K562 (cell line): ENCODE results near the gene ARL6IP4. TPM values are rescaled to one million over a fixed set of nuclear protein-coding genes. Genes with fewer than 3 reads are reported as not detected.

ENCODE experiments used
- MGA ChIP-seq: fragments of 450-650 bp; IDR thresholded peaks from 2 replicates; pipeline ENCODE4 v1.6.1; 2016; ENCODE audit warnings: mild to moderate bottlenecking, moderate library complexity
- MNT ChIP-seq, 2 experiments: fragments of 450-650 bp; conservative IDR thresholded peaks; 2 replicates each; pipeline ENCODE4 v1.6.1; 2017; ENCODE audit warnings: mild to moderate bottlenecking in 2 of 2, moderate library complexity in 2 of 2
- POLR2H ChIP-seq: IDR thresholded peaks from 2 replicates; pipeline ENCODE4 v1.6.1; 2016; ENCODE audit warnings: missing genetic modification characterization, low read depth, mild to moderate bottlenecking, control low read depth, missing compliant biosample characterization, moderate library complexity
- polyA plus RNA-seq, 8 experiments: library from polyadenylated mRNA; depleted of rRNA in 4 of 8; stranded (reverse) in 5 of 8; unstranded in 3 of 8; fragments of >200 nt; fragmentation: Nextera tagmentation in 2 of 8; fragmentation: Illumina TruSeq in 1 of 8; extraction: Ambion mirVana in 2 of 8; extraction: Trizol in 1 of 8; gene quantifications; 2 replicates each; pipeline versions ENCODE4 v1.2.1 to v1.2.3, GENCODE V29; 2011 to 2014; ENCODE audit warnings: inconsistent platforms in 1 of 8, missing spikeins in 1 of 8
- total RNA-seq, 7 experiments: library from RNA; depleted of rRNA in 6 of 7; stranded (reverse); fragments of >200 nt in 6 of 7; fragmentation: Illumina TruSeq in 2 of 7; extraction: Trizol in 2 of 7; gene quantifications; 2 replicates each; pipeline versions ENCODE4 v1.2.1 to v1.2.3, GENCODE V29; 2011 to 2021; ENCODE audit warnings: low replicate concordance in 1 of 7
- TF ChIP-seq, protein P1 (sequence below), 2 experiments: fragments of 450-650 bp in 1 of 2; sonication (generic) in 1 of 2; formaldehyde crosslinking in 1 of 2; IDR thresholded peaks; 2 replicates each; pipeline versions ENCODE4 v1.7.1 to v1.9.0; 2016 to 2022; ENCODE audit warnings: inconsistent platforms in 1 of 2, mild to moderate bottlenecking in 1 of 2, missing genetic modification reagents in 1 of 2

Gene ARL6IP4
- total and polyA plus RNA-seq, 9 of the 15 experiments (the other 6 are each of a cell fraction or from before 2014, with no cell fraction given): 2.4 to 255 (median 151) TPM

- TF ChIP-seq MGA (no peak), POLR2H (tag) (no peak), MNT (conservative IDR thresholded peaks at IDR 0.05) (no peak)
- TF ChIP-seq, protein P1, sequence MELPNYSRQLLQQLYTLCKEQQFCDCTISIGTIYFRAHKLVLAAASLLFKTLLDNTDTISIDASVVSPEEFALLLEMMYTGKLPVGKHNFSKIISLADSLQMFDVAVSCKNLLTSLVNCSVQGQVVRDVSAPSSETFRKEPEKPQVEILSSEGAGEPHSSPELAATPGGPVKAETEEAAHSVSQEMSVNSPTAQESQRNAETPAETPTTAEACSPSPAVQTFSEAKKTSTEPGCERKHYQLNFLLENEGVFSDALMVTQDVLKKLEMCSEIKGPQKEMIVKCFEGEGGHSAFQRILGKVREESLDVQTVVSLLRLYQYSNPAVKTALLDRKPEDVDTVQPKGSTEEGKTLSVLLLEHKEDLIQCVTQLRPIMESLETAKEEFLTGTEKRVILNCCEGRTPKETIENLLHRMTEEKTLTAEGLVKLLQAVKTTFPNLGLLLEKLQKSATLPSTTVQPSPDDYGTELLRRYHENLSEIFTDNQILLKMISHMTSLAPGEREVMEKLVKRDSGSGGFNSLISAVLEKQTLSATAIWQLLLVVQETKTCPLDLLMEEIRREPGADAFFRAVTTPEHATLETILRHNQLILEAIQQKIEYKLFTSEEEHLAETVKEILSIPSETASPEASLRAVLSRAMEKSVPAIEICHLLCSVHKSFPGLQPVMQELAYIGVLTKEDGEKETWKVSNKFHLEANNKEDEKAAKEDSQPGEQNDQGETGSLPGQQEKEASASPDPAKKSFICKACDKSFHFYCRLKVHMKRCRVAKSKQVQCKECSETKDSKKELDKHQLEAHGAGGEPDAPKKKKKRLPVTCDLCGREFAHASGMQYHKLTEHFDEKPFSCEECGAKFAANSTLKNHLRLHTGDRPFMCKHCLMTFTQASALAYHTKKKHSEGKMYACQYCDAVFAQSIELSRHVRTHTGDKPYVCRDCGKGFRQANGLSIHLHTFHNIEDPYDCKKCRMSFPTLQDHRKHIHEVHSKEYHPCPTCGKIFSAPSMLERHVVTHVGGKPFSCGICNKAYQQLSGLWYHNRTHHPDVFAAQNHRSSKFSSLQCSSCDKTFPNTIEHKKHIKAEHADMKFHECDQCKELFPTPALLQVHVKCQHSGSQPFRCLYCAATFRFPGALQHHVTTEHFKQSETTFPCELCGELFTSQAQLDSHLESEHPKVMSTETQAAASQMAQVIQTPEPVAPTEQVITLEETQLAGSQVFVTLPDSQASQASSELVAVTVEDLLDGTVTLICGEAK (IDR thresholded peaks at IDR 0.05): no peak
- TF ChIP-seq, protein P1 (CRISPR knock-in tag; IDR thresholded peaks at IDR 0.05): no peak
Measured at GRCh38 chr12:122994140-122994675, 13.7 kb downstream of the ARL6IP4 start (continued).
